Activated CD4-positive, alpha-beta T cell treated with anti-CD3 and anti-CD28 coated beads for 48 hours (primary cell): ENCODE data around the gene TRRAP.

Experiments used
- DNase-seq: peaks from one replicate; pipeline ENCODE4 v3.0.0-alpha.2; 2020

Gene TRRAP

DNA sequence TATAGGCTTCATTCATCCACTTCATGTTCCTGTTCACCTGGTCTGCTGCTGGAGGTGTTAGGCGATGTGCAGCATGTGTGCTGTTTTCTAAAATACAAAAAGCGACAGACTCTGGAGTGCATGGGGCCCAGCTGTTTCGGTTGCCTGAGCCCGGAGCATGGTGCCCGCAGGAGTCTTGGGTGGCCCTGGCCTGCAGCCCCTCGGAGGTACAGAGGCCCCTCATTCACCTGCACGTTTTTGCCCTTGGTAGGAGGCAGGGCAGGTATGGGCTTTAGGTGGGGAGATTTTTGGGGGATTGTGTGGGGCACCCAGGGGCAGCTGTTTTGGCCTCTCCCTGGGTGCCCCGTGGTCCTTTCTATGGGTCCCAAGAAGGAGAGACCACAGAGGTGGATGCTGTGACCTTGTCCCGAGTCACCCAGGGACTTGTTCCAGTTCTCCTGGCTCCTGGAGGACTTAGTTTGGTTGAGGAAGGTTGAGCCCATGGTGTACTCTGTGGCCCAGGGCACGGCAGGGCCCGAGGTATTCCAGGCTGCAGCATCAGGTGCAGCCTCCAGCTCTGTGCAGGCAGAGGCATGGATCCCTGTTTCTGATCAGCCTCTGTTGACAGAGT lies 130.7 kb downstream of the TRRAP start:
- no peak for DNase-seq

DNA sequence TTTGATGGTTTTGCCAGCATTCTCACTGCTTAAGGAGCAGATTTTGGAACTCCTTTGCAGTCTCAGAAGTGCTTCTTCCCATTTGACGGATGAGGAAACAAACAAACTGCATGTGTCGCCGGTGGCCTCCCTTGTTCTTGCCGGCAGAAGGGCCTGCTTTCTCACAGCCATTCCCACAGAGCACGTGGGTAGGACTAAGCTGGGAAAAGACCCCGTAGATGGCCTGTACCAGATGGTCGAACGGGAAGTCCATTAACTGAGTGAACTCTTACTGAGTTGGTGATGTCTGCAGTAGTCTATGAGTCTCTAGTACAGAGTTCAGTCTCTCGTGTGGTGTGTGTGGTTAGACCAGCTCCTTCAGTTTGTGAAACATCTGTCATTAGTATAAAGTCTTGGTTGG lies 131.9 kb downstream of the TRRAP start:
- DNase-seq, result no peak

DNA sequence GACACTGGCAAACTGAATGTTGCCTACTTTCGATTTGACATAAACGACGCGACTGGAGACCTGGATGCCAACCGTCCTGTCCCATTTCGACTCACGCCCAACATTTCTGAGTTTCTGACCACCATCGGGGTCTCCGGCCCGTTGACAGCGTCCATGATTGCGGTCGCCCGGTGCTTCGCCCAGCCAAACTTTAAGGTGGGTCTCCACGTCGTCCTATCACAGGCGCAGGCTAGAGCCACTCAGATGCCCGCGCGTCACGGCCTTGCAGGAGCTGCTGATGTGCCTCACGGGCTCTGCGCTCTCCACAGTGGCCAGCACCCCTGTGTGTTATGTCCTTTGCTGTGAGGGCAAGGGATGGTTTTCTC lies 133.0 kb downstream of the TRRAP start:
- no peak for DNase-seq

DNA sequence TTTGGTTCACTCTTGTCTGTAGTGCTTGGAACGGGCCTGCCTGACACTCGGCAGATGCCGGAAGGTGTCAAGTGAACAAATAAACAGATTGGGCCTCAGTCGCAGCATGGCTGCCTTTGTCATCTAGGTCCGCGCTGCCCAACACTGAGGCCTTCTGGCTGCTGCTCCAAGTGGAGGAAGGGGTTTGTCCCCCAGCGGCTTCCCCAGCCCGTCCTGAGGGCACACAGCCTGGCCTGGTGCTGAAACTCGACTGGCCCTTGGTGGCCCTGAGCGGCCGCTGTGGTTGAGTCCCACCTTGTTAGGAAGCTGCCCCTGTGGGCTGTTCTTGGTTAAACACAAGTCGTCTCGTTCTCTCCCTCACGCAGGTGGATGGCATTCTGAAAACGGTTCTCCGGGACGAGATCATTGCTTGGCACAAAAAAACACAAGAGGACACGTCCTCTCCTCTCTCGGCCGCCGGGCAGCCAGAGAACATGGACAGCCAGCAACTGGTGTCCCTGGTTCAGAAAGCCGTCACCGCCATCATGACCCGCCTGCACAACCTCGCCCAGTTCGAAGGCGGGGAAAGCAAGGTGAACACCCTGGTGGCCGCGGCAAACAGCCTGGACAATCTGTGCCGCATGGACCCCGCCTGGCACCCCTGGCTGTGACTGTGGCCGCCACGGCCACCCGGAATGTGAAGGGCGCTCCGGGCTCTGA lies 133.5 kb downstream of the TRRAP start:
- DNase-seq, result no peak

DNA sequence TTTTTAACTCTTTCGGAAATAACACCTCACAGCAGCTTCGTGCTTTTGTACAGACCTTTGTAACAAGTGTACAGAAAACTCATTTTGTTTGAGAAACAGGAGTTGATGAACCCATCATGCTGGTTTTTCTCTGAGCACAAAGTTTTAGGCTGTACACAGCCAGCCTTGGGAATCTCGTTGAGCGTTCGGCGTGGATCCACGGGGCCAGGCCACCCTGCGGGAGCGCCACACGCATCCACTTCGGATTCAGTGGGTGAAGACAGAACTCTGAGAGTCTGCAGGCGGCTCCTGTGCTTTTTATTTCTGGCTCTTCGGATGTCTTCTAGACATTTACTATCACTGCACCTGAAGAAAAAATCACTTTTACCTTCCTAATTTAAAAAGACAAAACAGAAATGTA lies 134.4 kb downstream of the TRRAP start:
- no peak for DNase-seq

DNA sequence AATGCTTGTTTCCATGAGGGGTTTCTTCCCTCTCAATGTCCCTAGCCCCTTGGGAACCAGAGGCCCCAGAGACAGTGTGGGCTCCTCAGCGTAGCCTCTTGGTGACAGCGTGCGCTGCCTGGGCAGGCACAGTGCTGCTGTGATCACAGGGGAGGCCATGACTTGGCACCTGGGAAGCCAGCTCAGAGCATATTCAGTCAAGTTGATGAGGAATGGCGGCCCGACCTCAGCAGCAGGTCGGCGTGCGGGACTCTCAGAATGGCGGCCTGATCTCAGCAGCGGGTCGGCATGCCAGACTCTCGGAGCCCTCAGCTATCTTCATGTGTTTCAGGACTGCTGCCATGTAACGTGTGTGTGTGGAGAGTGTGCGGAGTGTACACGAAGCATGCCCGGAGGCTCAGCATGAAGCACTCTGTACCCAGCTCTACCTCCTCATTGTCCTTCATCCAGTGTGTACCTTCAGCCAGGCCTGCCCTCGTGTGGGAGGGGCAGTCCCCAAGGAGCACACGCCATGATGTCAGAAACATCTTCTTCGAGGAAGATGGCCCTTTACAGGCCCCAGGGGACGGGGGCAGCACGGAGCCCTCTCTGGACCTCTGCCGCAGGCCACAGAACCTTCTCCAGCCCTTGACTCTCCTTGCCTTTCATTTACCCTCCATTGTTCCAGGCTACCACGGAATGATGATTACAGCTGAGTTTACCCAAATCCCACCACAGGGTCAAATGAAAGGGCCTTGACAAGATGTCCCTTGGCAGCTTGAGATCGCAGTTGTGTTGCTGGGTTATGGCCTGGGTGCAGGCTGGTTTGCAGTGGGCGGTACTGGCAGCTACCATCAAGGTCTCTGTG lies 135.2 kb downstream of the TRRAP start:
- no peak for DNase-seq

DNA sequence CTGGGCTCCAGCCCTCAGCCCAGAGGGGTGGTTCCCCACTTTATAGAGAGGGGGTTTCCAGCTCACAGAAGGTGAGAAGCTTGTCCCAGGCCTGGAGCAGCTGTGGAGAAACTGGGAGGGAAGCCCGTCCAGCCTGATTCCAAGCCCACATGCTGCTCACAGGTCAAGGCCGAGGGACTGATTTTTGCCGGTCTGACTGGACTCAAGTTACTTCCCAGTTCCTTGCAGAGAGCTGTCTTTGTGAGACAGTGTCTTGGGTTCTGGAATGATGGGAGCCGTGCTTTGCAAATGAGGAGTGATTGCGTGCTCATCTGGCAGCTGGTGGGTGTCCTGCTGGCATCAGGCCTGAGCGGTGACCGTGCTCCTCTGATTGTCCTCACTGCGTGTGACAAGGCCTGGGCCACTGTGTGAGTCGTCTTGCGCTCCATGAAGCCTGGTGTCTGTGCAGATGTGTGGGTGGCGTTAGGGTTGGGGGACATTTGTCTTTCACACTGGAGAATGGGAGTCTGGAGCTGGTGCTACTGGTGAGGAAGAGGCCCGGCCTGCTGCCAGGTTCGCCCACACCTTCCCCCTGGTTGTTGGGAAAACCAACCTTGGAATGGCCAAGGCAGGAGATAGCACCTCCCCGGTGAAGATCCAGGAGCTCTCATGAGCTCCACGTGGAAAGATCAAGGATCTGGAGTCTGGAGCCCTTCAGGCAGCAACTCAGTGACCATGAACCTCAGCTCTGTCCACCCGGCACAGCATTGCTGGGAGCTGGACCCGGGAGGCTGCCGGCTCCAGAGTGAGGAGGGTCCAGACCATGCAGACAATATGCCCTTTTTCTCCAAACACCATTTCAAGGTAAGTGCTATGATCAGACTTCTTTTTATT lies 136.0 kb downstream of the TRRAP start:
- no peak for DNase-seq

DNA sequence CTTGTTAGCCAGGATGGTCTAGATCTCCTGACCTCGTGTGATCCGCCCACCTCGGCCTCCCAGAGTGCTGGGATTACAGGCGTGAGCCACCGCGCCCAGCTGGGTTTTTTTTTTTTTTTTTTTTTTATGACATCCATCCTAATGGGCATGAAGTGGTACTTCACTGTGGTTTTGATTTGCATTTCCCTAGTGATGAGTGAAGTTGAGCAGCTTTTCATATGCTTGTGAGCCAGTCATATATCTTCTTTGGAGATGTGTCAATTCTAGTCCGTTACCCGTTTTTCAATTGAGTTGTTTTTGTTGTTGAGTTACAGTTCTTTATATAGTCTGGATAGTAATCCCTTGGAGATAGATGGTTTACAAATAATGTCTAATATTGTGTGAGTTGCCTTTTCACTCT lies 137.9 kb downstream of the TRRAP start:
- no peak for DNase-seq

DNA sequence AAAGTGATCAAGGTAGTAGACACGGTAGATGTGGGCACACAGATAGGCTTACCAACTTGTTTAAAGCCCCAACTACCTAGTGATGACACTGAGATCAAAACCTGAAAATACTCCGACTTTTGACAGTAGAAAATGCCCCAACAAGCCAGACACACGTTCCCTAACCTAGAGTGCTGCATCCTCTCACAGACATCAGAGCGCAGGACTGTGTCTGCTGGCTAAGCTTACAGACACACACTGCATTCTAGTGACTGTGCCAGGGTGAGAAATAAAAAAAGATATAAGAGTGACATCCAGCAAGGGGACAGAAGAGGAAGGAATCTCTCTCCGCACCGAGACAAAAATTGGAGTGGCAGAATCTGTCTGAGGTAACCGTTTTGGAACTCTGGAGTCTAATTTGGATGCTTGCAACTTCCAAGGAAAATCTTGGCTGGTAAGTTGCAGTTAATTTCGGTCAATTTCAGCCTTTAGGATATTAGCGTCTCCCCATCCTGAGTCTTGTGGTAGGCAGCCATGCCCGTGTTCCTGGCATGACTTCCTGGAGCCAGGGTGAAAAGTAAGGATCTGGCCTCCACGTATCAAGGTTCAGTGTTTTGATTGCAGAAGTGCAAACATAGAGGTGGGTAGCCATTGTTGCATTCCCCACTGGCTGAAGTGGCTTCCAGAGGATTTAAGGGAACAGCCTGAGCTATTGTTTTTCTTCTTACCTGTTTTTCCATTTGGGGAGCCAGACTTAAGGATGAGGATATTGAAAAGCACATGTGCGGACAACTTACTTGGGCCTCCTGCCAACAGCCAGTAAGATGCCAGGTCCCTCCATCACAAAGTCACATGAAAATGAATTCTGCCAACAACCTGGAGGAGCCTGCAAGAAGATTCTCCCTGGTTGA lies 141.4 kb downstream of the TRRAP start:
- DNase-seq, result no peak

DNA sequence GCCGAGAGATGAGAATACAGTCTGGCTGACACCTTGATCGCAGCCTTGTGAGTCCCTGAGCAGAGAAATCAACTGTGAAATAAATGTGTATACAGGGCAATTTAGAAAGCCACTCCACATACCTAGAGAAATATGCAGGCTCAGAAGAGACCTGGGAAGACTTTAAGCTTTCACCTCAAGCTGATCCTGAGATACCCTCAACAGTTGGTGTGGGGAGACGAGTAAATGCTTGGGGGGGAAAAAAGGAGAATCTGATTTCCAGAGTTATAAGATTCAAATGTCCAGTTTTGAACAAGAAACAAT lies 142.0 kb downstream of the TRRAP start:
- DNase-seq, result no peak

DNA sequence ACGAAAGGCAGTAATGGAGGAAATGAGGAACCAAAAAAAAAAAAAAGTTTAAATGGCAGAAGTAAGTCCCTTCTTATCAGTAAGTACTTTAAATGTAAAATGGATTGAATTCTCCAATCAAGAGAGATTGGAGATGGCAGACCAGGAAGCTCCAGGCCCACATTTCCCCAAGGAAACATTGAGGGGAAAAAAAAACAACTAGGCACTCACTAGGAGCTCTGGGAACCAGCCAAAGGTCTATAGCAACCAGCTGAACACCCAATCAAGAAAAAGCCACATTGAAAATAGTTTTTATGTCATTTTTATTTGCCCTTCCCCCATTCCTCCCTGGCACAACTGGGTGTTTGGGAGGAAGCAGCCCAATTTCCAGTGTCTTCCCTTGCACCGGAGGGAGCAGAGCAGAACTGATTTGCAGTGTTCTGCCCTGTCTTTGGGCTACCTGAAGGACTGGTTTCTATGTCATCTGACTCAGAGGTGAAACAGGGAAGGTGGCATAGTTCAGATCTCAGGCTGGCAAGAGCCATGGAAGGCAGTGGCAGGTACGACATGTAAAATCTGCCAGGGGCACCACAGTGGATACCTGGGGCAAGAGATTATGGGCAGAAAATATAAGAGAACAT lies 143.7 kb downstream of the TRRAP start:
- DNase-seq, result no peak

DNA sequence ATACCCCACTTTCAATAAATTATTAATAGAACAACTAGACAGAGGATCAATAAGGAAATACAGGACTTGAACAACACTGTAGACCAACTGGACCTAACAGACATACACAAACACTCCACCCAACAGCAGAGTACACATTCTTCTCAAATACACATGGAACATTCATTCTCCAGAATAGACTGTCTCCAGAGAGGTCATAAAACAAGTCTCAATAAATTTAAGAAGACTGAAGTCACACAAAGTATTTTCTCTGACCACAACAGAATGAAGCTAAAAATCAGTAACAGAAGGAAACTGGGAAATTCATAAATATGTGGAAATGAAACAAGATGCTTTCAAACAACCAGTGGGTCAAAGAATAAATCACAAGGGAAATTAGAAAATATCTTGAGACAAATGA lies 145.7 kb downstream of the TRRAP start:
- no peak for DNase-seq

DNA sequence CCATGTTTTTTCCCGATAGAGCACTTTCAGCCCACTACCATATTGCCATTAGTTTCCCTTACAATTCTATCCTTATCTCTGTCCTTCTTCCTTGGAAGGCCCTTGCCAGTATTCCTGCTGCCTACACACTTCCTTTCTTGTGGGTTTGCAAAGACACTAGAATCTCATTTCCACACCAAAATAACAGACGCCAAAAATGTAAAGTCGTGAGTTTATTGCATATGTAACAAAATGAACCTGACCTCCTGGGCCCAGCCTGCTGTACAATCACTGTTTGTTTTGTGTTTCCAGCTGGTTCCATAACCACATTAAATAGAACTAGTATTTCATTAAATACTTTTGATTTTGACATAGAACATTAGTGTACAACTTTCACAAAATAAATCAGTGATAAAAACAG lies 148.9 kb downstream of the TRRAP start:
- no peak for DNase-seq

DNA sequence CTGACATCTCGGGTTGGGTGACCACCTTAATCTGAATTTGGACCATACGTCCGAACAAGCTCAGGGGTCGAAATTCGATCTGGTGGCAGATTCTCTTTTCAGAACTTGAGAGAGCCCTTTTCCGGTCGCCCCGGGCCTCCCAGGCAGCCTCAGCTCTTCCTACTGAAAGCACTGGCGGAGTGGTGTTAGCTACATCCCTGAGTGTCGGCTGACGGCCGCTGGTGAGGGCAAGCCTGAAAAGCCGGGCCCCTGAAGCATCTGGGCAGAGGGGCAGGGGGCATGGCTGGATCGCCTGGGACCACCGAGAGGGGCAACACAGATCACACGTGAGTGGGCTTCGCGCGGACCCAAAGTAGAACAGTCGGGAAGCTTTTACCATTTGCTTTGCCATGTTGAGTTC lies 149.5 kb downstream of the TRRAP start:
- no peak for DNase-seq

DNA sequence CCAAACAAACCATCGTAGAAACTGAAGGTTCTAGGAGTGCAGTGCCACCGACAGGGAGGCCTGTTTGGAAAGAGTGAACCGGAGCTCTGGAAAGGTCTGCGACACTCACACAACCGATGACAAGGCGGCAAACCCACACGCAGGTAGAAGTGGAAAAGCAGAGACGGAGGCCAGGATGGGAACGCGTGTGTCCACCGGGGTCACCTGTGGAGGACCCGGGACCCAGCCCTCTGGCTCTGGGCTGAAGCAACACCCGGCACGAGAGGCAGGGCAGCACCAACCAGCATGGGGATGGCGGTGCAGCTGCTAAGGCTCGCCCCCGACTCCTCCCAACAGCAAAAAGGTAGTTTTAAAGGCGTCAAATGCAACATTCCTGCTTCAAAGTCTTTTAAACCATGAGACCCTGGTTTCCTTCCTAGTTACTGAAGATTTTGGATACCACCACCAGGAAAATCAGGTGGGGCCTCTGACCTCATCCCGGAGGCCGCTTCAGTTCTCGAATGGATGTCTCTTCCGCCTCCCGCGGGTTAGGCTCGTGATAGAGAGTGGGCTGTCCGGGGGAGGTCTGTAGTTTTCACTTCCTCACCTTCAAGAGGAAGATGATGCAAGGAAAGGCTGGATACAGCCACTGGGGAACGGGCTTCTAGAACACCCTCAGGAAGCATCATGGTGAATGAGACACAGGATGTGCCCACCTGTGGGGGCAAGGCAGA lies 150.1 kb downstream of the TRRAP start:
- DNase-seq, result no peak

DNA sequence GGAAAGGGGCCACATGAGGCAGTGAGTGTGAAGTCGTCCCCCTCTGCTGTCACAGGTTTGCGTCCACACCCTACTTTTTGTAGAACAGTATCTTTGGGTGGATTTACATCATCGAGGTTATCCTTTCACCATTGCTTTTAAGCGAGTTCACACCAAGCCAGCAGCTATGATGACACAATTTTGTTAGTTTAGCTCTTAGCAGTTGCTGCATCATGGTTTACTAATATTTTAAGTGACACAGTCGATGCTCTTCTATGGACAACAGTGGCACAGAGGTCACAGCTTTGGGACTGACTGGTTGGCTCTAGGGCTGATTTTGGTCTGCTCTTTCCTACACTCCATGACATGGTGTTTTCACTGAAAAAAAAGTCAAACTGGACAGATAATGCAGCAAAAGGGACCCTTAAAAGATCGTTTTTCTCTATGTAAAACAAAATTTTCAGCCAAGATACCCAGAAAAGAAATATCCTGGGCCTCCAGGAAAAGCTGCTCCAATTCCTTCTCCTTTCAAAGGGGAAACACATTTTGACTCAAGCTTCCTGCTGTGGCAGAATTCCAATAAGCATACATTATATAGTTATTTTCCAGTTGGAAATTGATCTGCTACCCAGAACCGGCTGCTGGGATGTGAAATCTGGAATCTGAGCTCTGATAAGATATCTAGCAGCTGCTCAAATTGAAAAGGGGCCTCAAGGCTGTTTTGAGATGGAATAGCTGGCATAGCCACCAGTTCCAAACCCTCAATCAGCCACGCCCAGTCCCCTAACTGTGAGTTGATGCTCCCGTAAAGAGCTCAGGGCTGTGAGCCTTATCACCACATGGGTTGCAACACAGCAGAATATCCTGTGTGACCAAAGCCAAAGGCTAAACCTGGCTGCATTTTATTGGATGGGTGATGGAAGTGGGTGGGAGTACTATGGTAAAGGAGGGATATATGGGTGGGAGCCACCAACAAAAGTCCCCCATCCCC lies 151.4 kb downstream of the TRRAP start:
- no peak for DNase-seq

DNA sequence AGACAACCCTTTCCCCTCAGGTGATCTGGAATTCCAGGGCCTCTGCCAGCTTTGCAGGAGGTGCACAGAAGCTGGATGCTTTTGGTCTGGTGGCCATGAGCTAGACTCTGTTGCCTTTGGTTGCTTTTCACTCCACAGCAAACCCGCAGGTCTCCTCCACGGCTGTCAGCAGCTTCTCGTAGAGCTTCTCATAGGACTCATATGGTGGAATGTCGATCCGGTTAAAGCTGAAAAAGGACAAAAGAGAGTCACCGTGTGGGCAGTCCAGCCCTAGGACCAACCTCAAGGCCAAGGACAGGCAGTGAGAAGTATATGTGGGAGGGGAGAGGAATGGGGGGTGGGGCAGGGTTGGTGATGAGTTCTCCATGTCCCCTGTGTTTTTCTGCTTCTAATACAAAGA lies 152.1 kb downstream of the TRRAP start:
- no peak for DNase-seq

DNA sequence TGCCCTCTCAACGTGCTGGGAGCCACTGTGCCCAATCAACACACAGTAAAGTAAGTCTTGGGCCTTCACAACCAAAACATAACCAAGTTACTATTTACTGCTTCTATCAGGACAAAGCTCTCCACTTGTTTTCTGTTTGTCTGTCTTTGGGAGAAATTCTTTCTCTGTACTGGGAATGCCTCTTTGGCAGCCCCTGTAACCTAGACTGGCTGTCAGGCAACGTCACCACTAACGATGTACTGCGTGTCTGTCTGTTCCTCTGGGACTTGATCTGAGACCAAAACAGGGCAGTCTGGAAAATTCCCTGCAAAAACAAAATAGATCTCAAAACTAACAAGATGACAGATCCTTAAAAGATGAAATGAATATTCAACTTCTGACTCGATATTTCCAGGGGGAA lies 152.6 kb downstream of the TRRAP start:
- DNase-seq, result no peak

DNA sequence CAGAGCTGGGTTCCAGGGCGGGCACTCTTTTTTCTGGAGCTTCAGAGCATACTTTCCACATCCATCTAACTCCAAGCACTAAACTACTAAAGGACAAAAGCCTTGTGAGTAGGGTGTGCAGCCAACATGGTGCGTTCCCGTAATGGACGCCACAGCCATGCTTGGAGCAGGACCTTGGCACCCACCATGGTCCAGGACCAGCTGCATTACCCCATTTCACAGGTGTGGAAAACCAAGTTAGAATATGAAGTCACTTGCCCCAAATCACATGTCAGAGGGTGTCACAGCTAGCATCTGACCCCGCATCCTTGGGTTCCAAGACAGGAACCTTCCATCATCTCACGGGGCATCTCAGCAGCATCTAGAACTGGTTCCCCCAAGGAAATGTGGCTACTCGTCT lies 153.2 kb downstream of the TRRAP start:
- no peak for DNase-seq

DNA sequence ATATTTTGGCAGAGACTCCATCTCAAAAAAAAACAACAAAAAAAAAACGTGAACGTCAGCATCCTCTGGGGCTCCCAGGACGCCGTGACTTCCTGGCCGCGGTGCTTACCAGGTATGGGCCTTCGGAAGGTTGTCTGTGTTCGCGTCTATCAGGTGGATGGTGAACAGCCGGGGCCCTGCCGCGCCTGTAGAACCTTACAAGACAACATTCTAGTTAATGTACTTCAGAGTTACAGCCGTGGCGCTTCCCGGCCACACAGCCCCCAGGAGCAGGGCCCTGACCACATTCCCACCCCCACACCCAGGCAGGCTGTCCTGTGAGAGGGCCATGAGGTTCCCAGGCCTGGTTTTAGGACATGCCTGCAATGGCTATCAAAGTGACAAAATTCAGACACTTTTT lies 154.6 kb downstream of the TRRAP start:
- DNase-seq, result no peak
